ENCODE data around the gene HMGB4.

Gene HMGB4

DNA sequence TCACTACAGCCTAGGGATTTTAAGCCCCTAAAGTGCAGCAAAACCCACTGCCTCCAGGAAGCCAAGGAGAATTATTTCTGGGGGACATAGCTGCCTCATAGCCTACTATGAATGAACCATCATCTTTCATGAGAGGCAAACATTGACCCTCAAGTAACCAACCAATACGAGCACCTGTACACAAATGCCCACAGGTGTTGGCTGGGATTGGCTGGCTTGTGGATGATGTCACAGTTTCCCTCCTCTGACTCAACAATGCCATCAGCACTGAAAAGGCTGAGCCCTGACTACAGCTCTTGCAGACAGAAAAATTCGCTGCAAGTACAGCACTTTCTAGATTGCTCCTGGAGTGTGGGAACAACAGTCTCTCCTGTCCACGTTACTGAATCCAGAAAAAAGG lies at the start of gene HMGB4:
Gene HMGB4 (plus strand): TSS at position 301 of the 400 bp plus-strand sequence. CDS start 113 bp downstream, outside the sequence.
- Histone ChIP-seq H3K4me1 (ENCODE audit: low read length) (no peaks in the 10 kb centered on the region), H4K20me1 (ENCODE audit: insufficient read depth, low read length) (no peaks in the 10 kb centered on the region), H3K9ac (ENCODE audit: low read length) (no peak within 1 kb of the TSS), H3K9me3 (ENCODE audit: insufficient read depth, low read length) (no peaks in the 10 kb centered on the region), H3K36me3 (replicated peaks; ENCODE audit: low read depth, low read length) (no peaks in the 10 kb centered on the region), H3K27me3 (ENCODE audit: low read depth, low read length) (0 out of 2 replicates have a peak, but pooled peaks cover 3% of the 10 kb centered on the region), H3K4me2 (ENCODE audit: low read length) (no peak within 1 kb of the TSS), H2AFZ (ENCODE audit: low read depth, low read length) (no peak within 1 kb of the TSS), H3K79me2 (ENCODE audit: low read length) (no peaks in the 10 kb centered on the region), H3K4me3 (ENCODE audit: low read length) (no peak within 1 kb of the TSS), H3K27ac (ENCODE audit: low read length) (no peak within 1 kb of the TSS)
- TF ChIP-seq EZH2phosphoT487 (IDR thresholded peaks at IDR 0.05; ENCODE audit: low read depth) (no peak), CTCF (IDR thresholded peaks at IDR 0.05; ENCODE audit: low read depth, low read length) (no peak)

GRCh38 chr1:33814166-33814565 lies 49.7 kb upstream of the HMGB4 start:
- Histone ChIP-seq H3K79me2 (ENCODE audit: low read length) (no peaks in the 10 kb centered on the region), H3K4me2 (ENCODE audit: low read length) (no peak overlapping the region), H4K20me1 (ENCODE audit: insufficient read depth, low read length) (no peaks in the 10 kb centered on the region)

DNA sequence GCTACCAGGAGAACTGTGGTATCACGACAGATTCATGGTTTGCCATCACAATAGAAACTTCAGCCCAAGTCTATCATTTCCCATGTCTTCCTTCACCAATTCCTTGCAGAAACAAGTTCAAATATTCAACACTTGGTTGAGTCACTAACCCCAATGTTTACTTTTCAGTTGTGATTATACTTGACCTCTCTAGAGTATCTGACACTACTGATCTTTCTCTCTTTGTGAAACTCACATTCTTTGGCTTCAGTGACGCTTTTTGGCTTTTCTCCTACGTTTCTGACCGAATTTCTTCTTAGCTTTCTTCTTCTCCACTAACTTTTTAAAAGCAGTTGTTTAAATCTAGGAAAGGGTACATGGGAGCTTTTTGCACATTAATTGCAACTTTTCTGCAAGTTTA lies 48.8 kb upstream of the HMGB4 start:
- TF ChIP-seq EZH2phosphoT487 (IDR thresholded peaks at IDR 0.05; ENCODE audit: low read depth): no peak
- no peak for TF ChIP-seq CTCF (IDR thresholded peaks at IDR 0.05; ENCODE audit: low read depth, low read length)
- H3K36me3 ChIP-seq (replicated peaks; ENCODE audit: low read depth, low read length): no peaks in the 10 kb centered on the region
- no peak overlapping the region for H3K4me2 ChIP-seq (ENCODE audit: low read length)
- H2AFZ ChIP-seq (ENCODE audit: low read depth, low read length): no peak overlapping the region
- H3K9ac ChIP-seq (ENCODE audit: low read length): no peak overlapping the region
- H4K20me1 ChIP-seq (ENCODE audit: insufficient read depth, low read length): no peaks in the 10 kb centered on the region
- H3K9me3 ChIP-seq (ENCODE audit: insufficient read depth, low read length): no peaks in the 10 kb centered on the region
- H3K79me2 ChIP-seq (ENCODE audit: low read length): no peaks in the 10 kb centered on the region
- H3K4me1 ChIP-seq (ENCODE audit: low read length): no peaks in the 10 kb centered on the region
- H3K4me3 ChIP-seq (ENCODE audit: low read length): no peak overlapping the region
- no peak overlapping the region for H3K27ac ChIP-seq (ENCODE audit: low read length)
- no peaks in the 10 kb centered on the region for H3K27me3 ChIP-seq (ENCODE audit: low read depth, low read length)

More at GRCh38 chr1:33814166-33814565, 49.7 kb upstream of the HMGB4 start:
- Histone ChIP-seq H3K4me1 (ENCODE audit: low read length) (no peaks in the 10 kb centered on the region), H3K36me3 (replicated peaks; ENCODE audit: low read depth, low read length) (no peaks in the 10 kb centered on the region), H3K27ac (ENCODE audit: low read length) (no peak overlapping the region), H3K27me3 (ENCODE audit: low read depth, low read length) (no peaks in the 10 kb centered on the region), H3K9ac (ENCODE audit: low read length) (no peak overlapping the region), H3K9me3 (ENCODE audit: insufficient read depth, low read length) (no peaks in the 10 kb centered on the region), H2AFZ (ENCODE audit: low read depth, low read length) (no peak overlapping the region), H3K4me3 (ENCODE audit: low read length) (no peak overlapping the region)
- TF ChIP-seq EZH2phosphoT487 (IDR thresholded peaks at IDR 0.05; ENCODE audit: low read depth): no peak
- TF ChIP-seq CTCF (IDR thresholded peaks at IDR 0.05; ENCODE audit: low read depth, low read length): no peak

DNA sequence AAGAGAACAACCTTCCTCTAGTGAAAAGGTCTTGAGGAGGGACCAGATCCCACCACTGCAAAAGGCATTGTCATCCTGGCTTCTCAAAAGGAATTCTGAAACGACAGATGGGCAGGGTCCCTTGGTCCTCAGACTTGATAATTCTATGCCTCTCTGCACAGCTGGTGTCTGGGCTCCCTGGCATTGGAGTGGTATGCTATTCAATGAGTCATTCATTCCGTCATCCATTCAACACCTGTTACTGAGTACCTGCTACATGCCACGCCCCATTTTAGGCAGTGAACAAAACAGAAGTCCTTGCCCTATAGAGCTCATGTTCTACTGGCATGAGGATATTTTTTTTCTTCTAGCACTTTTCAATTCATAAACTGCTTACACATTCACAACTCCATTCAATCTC lies 45.8 kb upstream of the HMGB4 start:
- Histone ChIP-seq H3K9me3 (ENCODE audit: insufficient read depth, low read length) (no peaks in the 10 kb centered on the region), H3K9ac (ENCODE audit: low read length) (no peak overlapping the region), H3K36me3 (replicated peaks; ENCODE audit: low read depth, low read length) (no peaks in the 10 kb centered on the region), H3K4me1 (ENCODE audit: low read length) (no peaks in the 10 kb centered on the region), H3K27me3 (ENCODE audit: low read depth, low read length) (no peaks in the 10 kb centered on the region), H4K20me1 (ENCODE audit: insufficient read depth, low read length) (no peaks in the 10 kb centered on the region), H3K79me2 (ENCODE audit: low read length) (no peaks in the 10 kb centered on the region), H3K4me2 (ENCODE audit: low read length) (no peak overlapping the region), H2AFZ (ENCODE audit: low read depth, low read length) (no peak overlapping the region), H3K4me3 (ENCODE audit: low read length) (no peak overlapping the region), H3K27ac (ENCODE audit: low read length) (no peak overlapping the region)
- TF ChIP-seq CTCF (IDR thresholded peaks at IDR 0.05; ENCODE audit: low read depth, low read length) (no peak), EZH2phosphoT487 (IDR thresholded peaks at IDR 0.05; ENCODE audit: low read depth) (no peak)

All from OCI-LY3 (cell line).